Right lobe of liver (tissue), 6 donors: ENCODE data around the gene KIRREL3. TPM values are rescaled to one million over a fixed set of nuclear protein-coding genes. Genes with fewer than 3 reads are reported as not detected.

Experiments used
- ATAC-seq, 4 donors: fragments of 200-7000 bp; cut with Tn5 transposase; one replicate each; pipeline ENCODE4 v1.9.1; 2020; ENCODE audit warnings: mild to moderate bottlenecking in 4 of 4, moderate library complexity in 4 of 4
- DNase-seq, 3 donors: peaks; one replicate each; pipeline ENCODE4 v3.0.0-alpha.2; 2020
- H3K27ac ChIP-seq, 3 donors: fragments of 200-600 bp; one replicate each; pipeline ENCODE4 v1.8.0; 2022
- H3K27me3 ChIP-seq, 2 donors: fragments of 200-600 bp; one replicate each; pipeline ENCODE4 v1.8.0; 2022
- H3K36me3 ChIP-seq, 4 donors: fragments of 200-600 bp; sonication (generic) in 1 of 4; one replicate each; pipeline versions ENCODE4 v1.5.1 to v1.8.0; 2017 to 2022; ENCODE audit warnings: control low read depth in 1 of 4
- H3K4me1 ChIP-seq, 4 donors: fragments of 200-600 bp; sonication (generic) in 1 of 4; one replicate each; pipeline versions ENCODE4 v1.5.1 to v1.8.0; 2017 to 2022; ENCODE audit warnings: control low read depth in 1 of 4
- H3K4me3 ChIP-seq, 3 donors: fragments of 200-600 bp; one replicate each; pipeline ENCODE4 v1.8.0; 2022
- H3K9me3 ChIP-seq, 4 donors: fragments of 200-600 bp; sonication (generic) in 1 of 4; one replicate each; pipeline versions ENCODE4 v1.5.1 to v1.8.0; 2017 to 2022; ENCODE audit warnings: control low read depth in 1 of 4
- CTCF ChIP-seq, 4 donors: fragments of 200-600 bp in 3 of 4; fragments of 450-650 bp in 1 of 4; IDR thresholded peaks; one replicate each; pipeline versions ENCODE4 v1.5.1 to v1.8.0; 2016 to 2022; ENCODE audit warnings: antibody characterized with exemption in 4 of 4, mild to moderate bottlenecking in 2 of 4
- POLR2A ChIP-seq: fragments of 450-650 bp; IDR thresholded peaks from one replicate; pipeline ENCODE4 v1.6.1; 2017; ENCODE audit warnings: antibody characterized with exemption, mild to moderate bottlenecking
- WGBS: methylation state at CpG from one replicate; pipeline ENCODE4 v1.1.6; 2018; ENCODE audit warnings: low coverage, low lambda C conversion rate; ENCODE audit not compliant: insufficient coverage; ENCODE audit errors: missing lambda C conversion rate; 5-methylcytosine and 5-hydroxymethylcytosine counted together
- intact Hi-C, 2 donors: fragments of 100-400 bp; cut with DNase I; formaldehyde crosslinking; loops; one replicate each; pipeline versions ENCODE4 v1.11.2 to v1.14.1; 2022
- total RNA-seq, 6 experiments: library from RNA; depleted of rRNA in 2 of 6; stranded (reverse); fragments of >200 nt in 2 of 6; fragmentation: NEBNext Ultra II Directional in 3 of 6; extraction: Animal tissue kit (Norgen Biotek cat#: 25700) in 3 of 6; gene quantifications; one replicate each; pipeline versions ENCODE4 v1.1.0 to v1.2.4, GENCODE V29; 2016 to 2023
- donor health status: DM: no; HTN: yes; CAD: no.
- donor health status: DM: no; HTN: no; CAD: no.
- donor health status: DM: no; HTN: no; CAD: no.
- donor health status: DM: no; HTN: yes; CAD: no.
- donor health status: DM: no; HTN: yes; CAD: no.

The KIRREL3 gene
- total RNA-seq, 6 experiments from 2014 or later: not detected

GRCh38 chr11:126739499-126740145, 260.9 kb downstream of the KIRREL3 start:
- Histone ChIP-seq H3K36me3 (no peaks in the 10 kb centered on the region), H3K27me3 (no peaks in the 10 kb centered on the region), H3K4me1 (no peaks in the 10 kb centered on the region), H3K4me3 (no peak overlapping the region), H3K27ac (no peak overlapping the region), H3K9me3 (no peaks in the 10 kb centered on the region)
- ATAC-seq (no peak), DNase-seq (no peak)
- 44% methylated on average over 2 of the region's 2 CpGs for WGBS
- intact Hi-C loops: no loop called here
- TF ChIP-seq CTCF (IDR thresholded peaks at IDR 0.05) (no peak), POLR2A (no peak)

GRCh38 chr11:126738295-126739031, 262.1 kb downstream of the KIRREL3 start:
- no peaks in the 10 kb centered on the region for H3K9me3 ChIP-seq
- intact Hi-C loops: no loop called here
- 54% methylated on average over 7 of the region's 9 CpGs for WGBS
- no peaks in the 10 kb centered on the region for H3K4me1 ChIP-seq
- TF ChIP-seq POLR2A: no peak
- TF ChIP-seq CTCF (IDR thresholded peaks at IDR 0.05): no peak
- no peak overlapping the region for H3K27ac ChIP-seq
- H3K27me3 ChIP-seq: no peaks in the 10 kb centered on the region
- H3K36me3 ChIP-seq: no peaks in the 10 kb centered on the region
- ATAC-seq (no peak), DNase-seq (no peak)
- H3K4me3 ChIP-seq: no peak overlapping the region

GRCh38 chr11:126736682-126737572, 263.6 kb downstream of the KIRREL3 start:
- intact Hi-C loops: no loop called here
- no peak for ATAC-seq
- 42% methylated on average over 6 of the region's 12 CpGs for WGBS
- Histone ChIP-seq H3K4me3 (no peak overlapping the region), H3K36me3 (no peaks in the 10 kb centered on the region), H3K9me3 (no peaks in the 10 kb centered on the region), H3K4me1 (no peaks in the 10 kb centered on the region), H3K27me3 (no peaks in the 10 kb centered on the region), H3K27ac (no peak overlapping the region)
- TF ChIP-seq CTCF (IDR thresholded peaks at IDR 0.05): no peak
- TF ChIP-seq POLR2A: no peak
- DNase-seq: no peak

GRCh38 chr11:126734752-126735151, 265.8 kb downstream of the KIRREL3 start:
- H3K9me3 ChIP-seq: no peaks in the 10 kb centered on the region
- WGBS: 52% methylated on average over 6 of the region's 7 CpGs
- TF ChIP-seq CTCF (IDR thresholded peaks at IDR 0.05): no peak
- no peak for TF ChIP-seq POLR2A
- intact Hi-C loops: no loop called here
- no peak overlapping the region for H3K4me3 ChIP-seq
- H3K4me1 ChIP-seq: no peaks in the 10 kb centered on the region
- no peaks in the 10 kb centered on the region for H3K36me3 ChIP-seq
- ATAC-seq (no peak), DNase-seq (no peak)
- no peaks in the 10 kb centered on the region for H3K27me3 ChIP-seq
- H3K27ac ChIP-seq: no peak overlapping the region
